SK-N-SH (cell line): ENCODE data around the gene GPR18. TPM values are rescaled to one million over a fixed set of nuclear protein-coding genes. Genes with fewer than 3 reads are reported as not detected.
"Not testable (repeated sequence)": the region's sequence is repeated elsewhere in the genome, so short reads cannot be mapped to it uniquely, and the experiment has no call there.

Experiments
- CTCF ChIA-PET: fragments of 300-600, 350-600 bp; formaldehyde crosslinking; extraction: SDS; loops from one replicate; lab custom pipeline; 2021; lab: Yijun Ruan, JAX
- POLR2A ChIA-PET: fragments of 350-600 bp; sonication (Branson Sonifier 250); formaldehyde crosslinking; extraction: SDS; loops from one replicate; lab custom pipeline; 2020; ENCODE audit warnings: antibody characterized with exemption, inconsistent platforms; lab: Yijun Ruan, JAX
- DNase-seq: peaks from one replicate; pipeline ENCODE4 v3.0.0; 2012
- H2AFZ ChIP-seq: fragments of 200-600 bp; sonication (generic); 2 replicates; pipeline ENCODE4 v1.8.1; 2016; ENCODE audit warnings: antibody characterized with exemption, mild to moderate bottlenecking, low read depth
- H3F3A ChIP-seq: fragments of 200-600 bp; sonication (generic); replicated peaks from 2 replicates; pipeline ENCODE3; 2016; ENCODE audit warnings: antibody characterized with exemption, mild to moderate bottlenecking; ENCODE audit not compliant: insufficient read depth
- H3K27ac ChIP-seq, 2 experiments: fragments of 200-500 bp in 1 of 2; fragments of 200-600 bp in 1 of 2; sonication (Bioruptor generic) in 1 of 2; sonication (generic), shearing (Covaris generic) in 1 of 2; 2 replicates each; pipeline versions ENCODE4 v1.5.1 to v1.6.1; 2014 to 2016; ENCODE audit warnings: low read depth in 2 of 2, inconsistent platforms in 1 of 2, low read length in 1 of 2, mild to moderate bottlenecking in 1 of 2, mixed read lengths in 1 of 2
- H3K27me3 ChIP-seq: fragments of 200-600 bp; sonication (generic), shearing (Covaris generic); 2 replicates; pipeline ENCODE4 v1.6.1; 2016; ENCODE audit warnings: mixed run types; ENCODE audit not compliant: insufficient read depth
- H3K36me3 ChIP-seq, 2 experiments: fragments of 200-500 bp in 1 of 2; fragments of 200-600 bp in 1 of 2; sonication (Bioruptor generic) in 1 of 2; sonication (generic) in 1 of 2; replicated peaks in 1 of 2; 2 replicates each; pipeline versions ENCODE3 to v1.5.1; 2014 to 2016; ENCODE audit warnings: low read length in 1 of 2, mild to moderate bottlenecking in 1 of 2; ENCODE audit not compliant: insufficient read depth in 2 of 2, control insufficient read depth in 1 of 2
- H3K4me1 ChIP-seq, 2 experiments: fragments of 200-500 bp in 1 of 2; fragments of 200-600 bp in 1 of 2; sonication (Bioruptor generic) in 1 of 2; sonication (generic), shearing (Covaris generic) in 1 of 2; 2 replicates each; pipeline versions ENCODE4 v1.5.1 to v1.6.1; 2014 to 2016; ENCODE audit warnings: low read depth in 1 of 2, low read length in 1 of 2, mixed run types in 1 of 2; ENCODE audit not compliant: insufficient read depth in 2 of 2, control insufficient read depth in 1 of 2
- H3K4me2 ChIP-seq: fragments of 200-600 bp; sonication (generic), shearing (Covaris generic); 2 replicates; pipeline ENCODE4 v1.6.1; 2017; ENCODE audit warnings: mixed run types
- H3K4me3 ChIP-seq, 2 experiments: fragments of 200-500 bp in 1 of 2; fragments of 200-600 bp in 1 of 2; sonication (Bioruptor generic) in 1 of 2; sonication (generic), shearing (Covaris generic) in 1 of 2; 2 replicates each; pipeline versions ENCODE4 v1.5.1 to v1.8.1; 2014 to 2016; ENCODE audit warnings: low read depth in 2 of 2, inconsistent platforms in 1 of 2, low read length in 1 of 2, mild to moderate bottlenecking in 1 of 2, mixed read lengths in 1 of 2, moderate library complexity in 1 of 2
- H3K79me2 ChIP-seq: fragments of 200-600 bp; sonication (generic); 2 replicates; pipeline ENCODE4 v1.8.1; 2017; ENCODE audit warnings: mild to moderate bottlenecking; ENCODE audit not compliant: insufficient read depth
- H3K9ac ChIP-seq: fragments of 200-600 bp; sonication (generic); 2 replicates; pipeline ENCODE4 v1.6.1; 2017; ENCODE audit warnings: mixed run types
- H3K9me2 ChIP-seq: fragments of 200-600 bp; sonication (generic); 2 replicates; pipeline ENCODE4 v1.6.1; 2017; ENCODE audit warnings: mixed run types
- H3K9me3 ChIP-seq: fragments of 200-600 bp; sonication (generic); 2 replicates; pipeline ENCODE4 v1.6.1; 2017; ENCODE audit warnings: mixed run types, mild to moderate bottlenecking, moderate library complexity
- H4K20me1 ChIP-seq: fragments of 200-600 bp; sonication (generic); 2 replicates; pipeline ENCODE4 v1.6.1; 2017; ENCODE audit warnings: mild to moderate bottlenecking, mixed run types; ENCODE audit not compliant: insufficient read depth
- CHD2 ChIP-seq: fragments of 150-350 bp; IDR thresholded peaks from 2 replicates; pipeline ENCODE4 v1.6.1; 2018; ENCODE audit warnings: low read length; ENCODE audit not compliant: partially characterized antibody
- CTCF ChIP-seq: fragments of 200-600 bp; sonication (generic); IDR thresholded peaks from 2 replicates; pipeline ENCODE4 v1.6.1; 2017; ENCODE audit warnings: antibody characterized with exemption, mild to moderate bottlenecking, moderate library complexity
- EP300 ChIP-seq, 2 experiments: IDR thresholded peaks; 2 replicates each; pipeline versions ENCODE4 v1.4.0 to v1.6.1; 2012; ENCODE audit warnings: borderline replicate concordance in 1 of 2, low read depth in 1 of 2, low read length in 1 of 2
- EZH2phosphoT487 ChIP-seq: fragments of 200-600 bp; sonication (generic); IDR thresholded peaks from 2 replicates; pipeline ENCODE4 v1.6.1; 2017; ENCODE audit warnings: low read depth, mixed run types, mild to moderate bottlenecking, antibody characterized with exemption, moderate library complexity, borderline replicate concordance
- FOSL2 ChIP-seq: IDR thresholded peaks from 2 replicates; pipeline ENCODE4 v1.4.0; 2012; ENCODE audit warnings: low read depth, mild to moderate bottlenecking, moderate library complexity, borderline replicate concordance
- FOXJ3 ChIP-seq: sonication (generic); formaldehyde crosslinking; IDR thresholded peaks from 2 replicates; pipeline ENCODE4 v1.5.1; 2020; ENCODE audit warnings: mild to moderate bottlenecking, missing genetic modification reagents
- FOXM1 ChIP-seq: IDR thresholded peaks from 2 replicates; pipeline ENCODE4 v1.4.0; 2012; ENCODE audit warnings: low read depth, mild to moderate bottlenecking
- GABPA ChIP-seq: IDR thresholded peaks from 2 replicates; pipeline ENCODE4 v1.4.0; 2012; ENCODE audit warnings: low read depth, mild to moderate bottlenecking
- GATA2 ChIP-seq: sonication (generic); formaldehyde crosslinking; IDR thresholded peaks from 2 replicates; pipeline ENCODE4 v1.5.0; 2020; ENCODE audit warnings: mild to moderate bottlenecking, missing genetic modification reagents
- NFIC ChIP-seq: IDR thresholded peaks from 2 replicates; pipeline ENCODE4 v1.4.0; 2012; ENCODE audit warnings: borderline replicate concordance
- POLR2AphosphoS5 ChIP-seq: IDR thresholded peaks from 2 replicates; pipeline ENCODE4 v1.6.1; 2012; ENCODE audit warnings: low read depth, low read length
- RXRA ChIP-seq: IDR thresholded peaks from 2 replicates; pipeline ENCODE4 v1.4.0; 2012; ENCODE audit warnings: low read depth, mild to moderate bottlenecking, borderline replicate concordance
- SMC3 ChIP-seq: IDR thresholded peaks from 2 replicates; pipeline ENCODE4 v1.6.1; 2012; ENCODE audit warnings: low read depth, low read length, improper control_type of control experiment
- TCF12 ChIP-seq: IDR thresholded peaks from 2 replicates; pipeline ENCODE4 v1.4.0; 2012
- YY1 ChIP-seq: IDR thresholded peaks from 2 replicates; pipeline ENCODE4 v1.4.0; 2012; ENCODE audit warnings: low read depth, mild to moderate bottlenecking
- WGBS: methylation state at CpG from one replicate; pipeline ENCODE4 v1.1.6; 2017; ENCODE audit warnings: low lambda C conversion rate; 5-methylcytosine and 5-hydroxymethylcytosine counted together
- polyA plus RNA-seq, 3 experiments: library from polyadenylated mRNA; depleted of rRNA; stranded (reverse); fragments of >200 nt; gene quantifications; 2 replicates each; pipeline ENCODE4 v1.2.3, GENCODE V29; 2012
- TF ChIP-seq, protein P1 (sequence below): fragments of 150-350 bp; IDR thresholded peaks from 2 replicates; pipeline ENCODE4 v1.6.1; 2016; ENCODE audit warnings: mild to moderate bottlenecking, low read depth, low read length

GPR18 gene
- polyA plus RNA-seq, 1 of the 3 experiments (the other 2 are of a cell fraction): not detected

GRCh38 chr13:99250982-99251825 lies 7.0 kb downstream of the GPR18 start:
- H3K9me2 ChIP-seq: no peaks in the 10 kb centered on the region
- H3K4me3 ChIP-seq: no peak overlapping the region
- CTCF ChIA-PET: interaction anchor here (1.0 to 2.2 kb wide), 4 partner anchors 15 to 185 kb away, joined by 3 to 10 read pairs (median 5); no protein-coding TSS in a partner anchor

GRCh38 chr13:99249606-99250005 lies 8.6 kb downstream of the GPR18 start:
- H3K4me1 ChIP-seq, H3K27me3 ChIP-seq, H3F3A ChIP-seq, H3K9me3 ChIP-seq, H3K9me2 ChIP-seq, H2AFZ ChIP-seq, H3K27ac ChIP-seq, H3K9ac ChIP-seq, H3K4me3 ChIP-seq, DNase-seq, H3K79me2 ChIP-seq, H3K4me2 ChIP-seq, H4K20me1 ChIP-seq, POLR2A ChIA-PET: not testable (repeated sequence)
- WGBS: 94% methylated on average over 2 of the region's 2 CpGs
- CTCF ChIA-PET: interaction anchor here (1.3 to 2.9 kb wide), 2 partner anchors 16 to 187 kb away, joined by 4 to 8 read pairs; no protein-coding TSS in a partner anchor
- H3K36me3 ChIP-seq: peaks cover 11 to 14% of the 10 kb centered on the region in 2 experiments

More at GRCh38 chr13:99250982-99251825, 7.0 kb downstream of the GPR18 start:
- Histone ChIP-seq H3K4me1 (peaks cover 0 to 2% of the 10 kb centered on the region in 2 experiments; a peak in 1 of 4 replicates), H3K9me3 (no peaks in the 10 kb centered on the region), H3K79me2 (no peaks in the 10 kb centered on the region; the same call in 1 of the 2 replicates), H3K4me2 (no peak overlapping the region), H3K36me3 (peaks cover 18 to 28% of the 10 kb centered on the region in 2 experiments), H3K27ac (no peak overlapping the region; a peak in 1 of 4 replicates), H4K20me1 (no peaks in the 10 kb centered on the region), H3K9ac (no peak overlapping the region), H2AFZ (no peak overlapping the region), H3K27me3 (no peaks in the 10 kb centered on the region), H3F3A (no peaks in the 10 kb centered on the region)
- DNase-seq: no peak
- POLR2A ChIA-PET: no interaction called here
- no peak for TF ChIP-seq TCF12
- no peak for TF ChIP-seq EZH2phosphoT487
- no peak for TF ChIP-seq FOSL2
- TF ChIP-seq CHD2: no peak
- TF ChIP-seq YY1: no peak
- TF ChIP-seq FOXM1: no peak
- TF ChIP-seq, protein P1, sequence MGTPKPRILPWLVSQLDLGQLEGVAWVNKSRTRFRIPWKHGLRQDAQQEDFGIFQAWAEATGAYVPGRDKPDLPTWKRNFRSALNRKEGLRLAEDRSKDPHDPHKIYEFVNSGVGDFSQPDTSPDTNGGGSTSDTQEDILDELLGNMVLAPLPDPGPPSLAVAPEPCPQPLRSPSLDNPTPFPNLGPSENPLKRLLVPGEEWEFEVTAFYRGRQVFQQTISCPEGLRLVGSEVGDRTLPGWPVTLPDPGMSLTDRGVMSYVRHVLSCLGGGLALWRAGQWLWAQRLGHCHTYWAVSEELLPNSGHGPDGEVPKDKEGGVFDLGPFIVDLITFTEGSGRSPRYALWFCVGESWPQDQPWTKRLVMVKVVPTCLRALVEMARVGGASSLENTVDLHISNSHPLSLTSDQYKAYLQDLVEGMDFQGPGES: no peak
- TF ChIP-seq NFIC: no peak
- no peak for TF ChIP-seq EP300 (IDR thresholded peaks at IDR 0.05; ENCODE audit: borderline replicate concordance in 1 of 2, low read depth in 1 of 2, low read length in 1 of 2)
- TF ChIP-seq GABPA: no peak
- TF ChIP-seq GATA2 (CRISPR knock-in tag): no peak
- TF ChIP-seq FOXJ3 (CRISPR knock-in tag): no peak
- TF ChIP-seq RXRA: no peak
- TF ChIP-seq POLR2AphosphoS5: no peak
- TF ChIP-seq CTCF: no peak
- TF ChIP-seq SMC3: no peak
- WGBS: 83% methylated on average over 5 of the region's 5 CpGs

- H3K4me1 ChIP-seq, H3K27me3 ChIP-seq, H2AFZ ChIP-seq, H3K79me2 ChIP-seq, H3K9me2 ChIP-seq, H3K9me3 ChIP-seq, H4K20me1 ChIP-seq, POLR2A ChIA-PET, DNase-seq, H3K27ac ChIP-seq, H3K9ac ChIP-seq, H3K4me3 ChIP-seq, H3K4me2 ChIP-seq, H3F3A ChIP-seq: not testable (repeated sequence)
- WGBS: 78% methylated on average over 3 of the region's 3 CpGs
- CTCF ChIA-PET: interaction anchor here (1.3 to 2.9 kb wide), 4 partner anchors 17 to 188 kb away, joined by 4 to 8 read pairs (median 6); no protein-coding TSS in a partner anchor
- H3K36me3 ChIP-seq: peaks cover 10 to 14% of the 10 kb centered on the region in 2 experiments
These were observed 9.0 kb downstream of the GPR18 start for GRCh38 chr13:99249178-99249577.
